Transverse colon (tissue), 4 donors: Measurements from ENCODE around the gene PTPRN2. TPM values are rescaled to one million over a fixed set of nuclear protein-coding genes. Genes with fewer than 3 reads are reported as not detected.

Experiments
- DNase-seq: peaks from one replicate; pipeline ENCODE4 v3.0.0-alpha.2; 2019
- H3K27ac ChIP-seq, 4 donors: fragments of 200-600 bp; sonication (generic); 2 replicates each; pipeline ENCODE4 v1.5.1; 2016 to 2018; ENCODE audit warnings: inconsistent platforms in 4 of 4
- H3K27me3 ChIP-seq: fragments of 200-600 bp; sonication (generic); 2 replicates; pipeline ENCODE4 v1.5.1; 2017; ENCODE audit warnings: inconsistent platforms
- H3K36me3 ChIP-seq, 4 donors: fragments of 200-600 bp; sonication (generic); 2 replicates each; pipeline ENCODE4 v1.5.1; 2017 to 2019; ENCODE audit warnings: inconsistent platforms in 4 of 4
- H3K4me1 ChIP-seq, 4 donors: fragments of 200-600 bp; sonication (generic); 2 replicates each; pipeline ENCODE4 v1.5.1; 2017 to 2020; ENCODE audit warnings: inconsistent platforms in 4 of 4
- H3K4me3 ChIP-seq, 4 donors: fragments of 200-600 bp; sonication (generic); 1 replicate in 1 of 4; 2 replicates in 3 of 4; pipeline versions ENCODE4 v1.5.1 to v1.6.1; 2017 to 2019; ENCODE audit warnings: inconsistent platforms in 4 of 4
- H3K9me3 ChIP-seq, 2 donors: fragments of 200-600 bp; sonication (generic); 2 replicates each; pipeline ENCODE4 v1.5.1; 2017 to 2019; ENCODE audit warnings: inconsistent platforms in 2 of 2
- EP300 ChIP-seq: sonication (generic); formaldehyde crosslinking; IDR thresholded peaks from one replicate; pipeline ENCODE4 v1.6.1; 2017; ENCODE audit warnings: antibody characterized with exemption, low read depth
- POLR2A ChIP-seq: fragments of 450-650 bp; IDR thresholded peaks from one replicate; pipeline ENCODE4 v1.6.1; 2016; ENCODE audit warnings: antibody characterized with exemption, mild to moderate bottlenecking, moderate library complexity
- POLR2AphosphoS5 ChIP-seq, 3 donors: sonication (generic); formaldehyde crosslinking; IDR thresholded peaks; one replicate each; pipeline ENCODE4 v1.6.1; 2016; ENCODE audit warnings: antibody characterized with exemption in 3 of 3
- WGBS, 2 donors: methylation state at CpG; one replicate each; pipeline ENCODE4 v1.1.5; 2018; ENCODE audit warnings: low coverage in 1 of 2; 5-methylcytosine and 5-hydroxymethylcytosine counted together
- in situ Hi-C, 4 donors: fragments of 200-750 bp; cut with MboI; loops; one replicate each; pipeline versions ENCODE4 v1.15.0 to v1.15.1; 2017; ENCODE audit warnings: low sequenced_read_pairs in 3 of 4, low pct_ligation_motif_present in 1 of 4, low pct_unique_long_range_greater_than_20kb in 1 of 4
- intact Hi-C: fragments of 100-400 bp; cut with DNase I; formaldehyde crosslinking; loops from one replicate; pipeline ENCODE4 v1.15.1; 2023; ENCODE audit warnings: low total_unique reads
- total RNA-seq, 4 donors: library from RNA; depleted of rRNA; stranded (reverse); fragments of >200 nt; gene quantifications; one replicate each; pipeline ENCODE4 v1.1.0, GENCODE V29; 2016
- TF ChIP-seq, protein P1 (sequence below), 5 experiments: fragments of 200-600 bp in 3 of 5; fragments of 450-650 bp in 2 of 5; sonication (generic) in 3 of 5; IDR thresholded peaks; 1 replicate in 2 of 5; 2 replicates in 3 of 5; pipeline ENCODE4 v1.5.1; 2016 to 2017; ENCODE audit warnings: antibody characterized with exemption in 5 of 5, inconsistent platforms in 3 of 5, mild to moderate bottlenecking in 2 of 5, moderate library complexity in 1 of 5

The PTPRN2 gene
- total RNA-seq, 4 donors from 2014 or later: 15.4 to 31.1 (median 21.8) TPM

GRCh38 chr7:158080899-158081445, 506.7 kb downstream of the PTPRN2 start:
- no peak for DNase-seq
- intact Hi-C loops (loop anchor here (5.0 kb wide), 1 partner anchor 1109 kb away; no protein-coding TSS in a partner anchor), in situ Hi-C loops (no loop called here)
- Histone ChIP-seq H3K9me3 (no peaks in the 10 kb centered on the region), H3K4me1 (peaks cover 0 to 4% (median 0%) of the 10 kb centered on the region in 4 donors), H3K27me3 (no peaks in the 10 kb centered on the region), H3K27ac (no peak overlapping the region), H3K36me3 (no peaks in the 10 kb centered on the region), H3K4me3 (no peak overlapping the region)
- TF ChIP-seq POLR2AphosphoS5 (IDR thresholded peaks at IDR 0.05) (no peak), POLR2A (no peak), EP300 (no peak)
- TF ChIP-seq, protein P1, sequence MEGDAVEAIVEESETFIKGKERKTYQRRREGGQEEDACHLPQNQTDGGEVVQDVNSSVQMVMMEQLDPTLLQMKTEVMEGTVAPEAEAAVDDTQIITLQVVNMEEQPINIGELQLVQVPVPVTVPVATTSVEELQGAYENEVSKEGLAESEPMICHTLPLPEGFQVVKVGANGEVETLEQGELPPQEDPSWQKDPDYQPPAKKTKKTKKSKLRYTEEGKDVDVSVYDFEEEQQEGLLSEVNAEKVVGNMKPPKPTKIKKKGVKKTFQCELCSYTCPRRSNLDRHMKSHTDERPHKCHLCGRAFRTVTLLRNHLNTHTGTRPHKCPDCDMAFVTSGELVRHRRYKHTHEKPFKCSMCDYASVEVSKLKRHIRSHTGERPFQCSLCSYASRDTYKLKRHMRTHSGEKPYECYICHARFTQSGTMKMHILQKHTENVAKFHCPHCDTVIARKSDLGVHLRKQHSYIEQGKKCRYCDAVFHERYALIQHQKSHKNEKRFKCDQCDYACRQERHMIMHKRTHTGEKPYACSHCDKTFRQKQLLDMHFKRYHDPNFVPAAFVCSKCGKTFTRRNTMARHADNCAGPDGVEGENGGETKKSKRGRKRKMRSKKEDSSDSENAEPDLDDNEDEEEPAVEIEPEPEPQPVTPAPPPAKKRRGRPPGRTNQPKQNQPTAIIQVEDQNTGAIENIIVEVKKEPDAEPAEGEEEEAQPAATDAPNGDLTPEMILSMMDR (IDR thresholded peaks at IDR 0.05): no peak
- WGBS, 2 donors: 90 to 92% methylated on average over 9 to 21 of the region's 21 CpGs

DNA sequence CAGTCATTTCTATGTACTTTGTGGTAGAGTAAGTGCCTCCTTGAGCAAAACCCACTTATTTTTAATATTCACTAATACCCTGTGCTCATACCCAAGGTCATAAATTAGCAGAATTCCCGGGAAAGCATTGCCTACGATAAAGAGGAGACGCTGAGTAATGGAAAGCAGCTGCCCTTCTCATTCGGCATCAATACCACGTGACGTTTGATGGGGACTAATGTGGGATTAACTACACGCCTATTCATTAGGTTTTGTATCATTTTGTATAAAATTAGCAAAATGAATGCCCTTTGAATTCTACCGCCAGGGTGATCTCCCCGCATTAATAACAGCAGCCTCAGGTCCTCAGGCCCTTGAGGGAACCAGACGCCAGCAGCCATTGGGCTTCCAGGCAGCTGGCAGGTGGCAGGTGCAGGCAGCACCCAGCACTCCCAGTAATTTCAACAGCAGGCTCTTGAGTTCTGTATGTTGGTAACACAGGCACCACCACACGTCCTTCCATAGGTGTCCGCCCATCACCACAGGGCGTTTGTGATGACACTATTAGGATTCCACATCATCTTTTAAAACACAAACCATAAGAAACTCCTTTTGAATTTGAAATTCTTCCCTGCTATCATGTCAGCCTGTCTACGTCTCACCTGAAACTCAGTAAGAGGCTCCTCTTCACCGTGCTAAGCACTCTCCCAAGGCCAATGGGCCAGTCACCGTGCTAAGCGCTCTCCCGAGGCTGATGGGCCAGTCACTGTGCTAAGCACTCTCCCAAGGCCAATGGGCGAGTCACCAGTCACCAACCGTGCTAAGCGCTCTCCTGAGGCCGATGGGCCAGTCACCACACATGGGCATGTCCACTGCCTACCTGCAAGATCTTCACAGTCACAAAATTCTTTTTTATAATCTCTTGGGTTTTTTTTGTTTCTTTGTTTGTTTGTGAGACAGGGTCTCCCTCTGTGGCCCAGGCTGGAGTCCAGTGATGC, 509.4 kb downstream of the PTPRN2 start:
- H3K4me3 ChIP-seq: no peak overlapping the region
- peaks cover 0 to 4% (median 0%) of the 10 kb centered on the region in 4 donors for H3K4me1 ChIP-seq
- TF ChIP-seq EP300 (no peak), POLR2AphosphoS5 (IDR thresholded peaks at IDR 0.05) (no peak), POLR2A (no peak)
- TF ChIP-seq, protein P1 (IDR thresholded peaks at IDR 0.05): no peak
- H3K27ac ChIP-seq: no peak overlapping the region
- intact Hi-C loops: no loop called here
- H3K9me3 ChIP-seq: no peaks in the 10 kb centered on the region
- WGBS, 2 donors: 65 to 83% methylated on average over 14 to 22 of the region's 22 CpGs
- no peak for DNase-seq
- H3K36me3 ChIP-seq: no peaks in the 10 kb centered on the region
- H3K27me3 ChIP-seq: no peaks in the 10 kb centered on the region
- in situ Hi-C loops: no loop called here

GRCh38 chr7:158077151-158077840, 510.3 kb downstream of the PTPRN2 start:
- H3K27me3 ChIP-seq: no peaks in the 10 kb centered on the region
- no peak overlapping the region for H3K27ac ChIP-seq
- WGBS, 2 donors: 20 to 58% methylated on average over 7 to 21 of the region's 21 CpGs
- no peak for DNase-seq
- H3K4me1 ChIP-seq: peaks cover 0 to 4% (median 0%) of the 10 kb centered on the region in 4 donors
- intact Hi-C loops: no loop called here
- in situ Hi-C loops: no loop called here
- no peaks in the 10 kb centered on the region for H3K36me3 ChIP-seq
- H3K9me3 ChIP-seq: no peaks in the 10 kb centered on the region
- no peak for TF ChIP-seq POLR2AphosphoS5 (IDR thresholded peaks at IDR 0.05)
- TF ChIP-seq, protein P1 (IDR thresholded peaks at IDR 0.05): no peak
- no peak for TF ChIP-seq POLR2A
- no peak for TF ChIP-seq EP300
- no peak overlapping the region for H3K4me3 ChIP-seq

DNA sequence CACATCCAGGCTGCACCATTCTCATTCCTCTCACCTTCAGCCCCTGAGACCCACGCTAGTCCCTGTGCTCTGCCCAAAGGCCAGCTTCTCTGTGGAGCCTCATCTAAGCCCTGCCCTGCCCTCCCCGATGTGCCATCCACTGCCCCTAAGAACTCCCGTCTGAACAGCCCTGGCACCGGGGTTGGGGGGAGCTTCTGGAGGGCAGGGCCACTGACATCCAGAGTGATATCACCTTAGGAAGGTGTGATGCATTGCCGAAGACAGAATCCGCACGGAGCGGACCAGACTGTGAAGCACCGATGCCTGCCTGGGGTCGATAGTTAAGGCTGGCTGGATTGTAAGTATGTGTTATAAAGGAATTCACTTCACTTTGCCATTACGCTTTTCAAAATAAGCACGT, 511.0 kb downstream of the PTPRN2 start:
- H3K4me3 ChIP-seq: no peak overlapping the region
- H3K27ac ChIP-seq: no peak overlapping the region
- TF ChIP-seq EP300: no peak
- TF ChIP-seq, protein P1 (IDR thresholded peaks at IDR 0.05): no peak
- no peak for TF ChIP-seq POLR2AphosphoS5 (IDR thresholded peaks at IDR 0.05)
- H3K9me3 ChIP-seq: no peaks in the 10 kb centered on the region
- in situ Hi-C loops (no loop called here), intact Hi-C loops (no loop called here)
- no peak for DNase-seq
- H3K4me1 ChIP-seq: peaks cover 0 to 4% (median 0%) of the 10 kb centered on the region in 4 donors
- 81% methylated on average over 12 of the region's 12 CpGs; no CpG with 5 or more reads in 1 of the 2 donors for WGBS, 2 donors
- no peaks in the 10 kb centered on the region for H3K27me3 ChIP-seq
- H3K36me3 ChIP-seq: no peaks in the 10 kb centered on the region
